NCI-H774 (cell line): ENCODE results near the gene SMYD3.
"Not testable (repeated sequence)": the region's sequence is repeated elsewhere in the genome, so short reads cannot be mapped to it uniquely, and the experiment has no call there.

Source experiments
- DNase-seq: peaks from one replicate; lab custom pipeline; 2025; lab: John Stamatoyannopoulos, UW

Gene SMYD3

DNA sequence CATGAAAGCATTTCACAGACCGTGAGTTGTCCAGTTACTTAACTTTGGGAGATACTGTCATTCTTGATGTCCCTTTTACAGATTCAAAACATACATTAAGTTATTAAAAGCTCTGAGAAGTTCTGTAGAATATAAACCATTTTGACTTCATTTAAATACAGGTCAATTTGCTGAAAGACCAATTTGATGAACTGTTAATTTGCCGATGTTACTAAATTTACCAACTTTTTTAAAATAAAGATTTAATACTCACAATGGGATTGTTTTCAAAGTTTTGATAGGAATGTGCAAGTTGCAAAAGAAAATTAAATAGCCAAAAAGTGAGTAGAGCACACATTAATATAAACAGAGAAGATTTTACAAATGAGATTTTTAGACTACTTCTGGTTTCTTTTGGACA lies 666.1 kb downstream of the SMYD3 start:
- DNase-seq, result no peak

GRCh38 chr1:245837718-245838117 lies 669.4 kb downstream of the SMYD3 start:
- no peak for DNase-seq

DNA sequence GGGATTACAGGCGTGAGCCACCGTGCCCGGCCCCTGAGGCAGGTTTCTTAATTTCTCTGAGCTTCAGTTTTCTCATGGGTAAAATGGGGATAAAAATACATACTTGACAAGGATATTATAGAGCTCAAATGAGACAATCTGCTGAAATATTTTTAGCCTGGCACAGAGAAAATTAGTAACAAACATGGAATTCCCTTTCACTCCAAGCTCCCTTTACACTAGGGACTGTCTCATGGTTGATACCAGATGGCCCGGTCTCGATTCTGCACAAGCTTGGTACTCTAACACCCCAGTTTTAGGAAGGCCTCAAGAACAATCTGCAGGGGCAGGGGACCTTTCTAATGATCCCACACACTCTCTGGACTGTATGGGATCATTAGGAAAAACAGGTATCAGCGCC lies 671.7 kb downstream of the SMYD3 start:
- no peak for DNase-seq

GRCh38 chr1:245834002-245834401 lies 673.1 kb downstream of the SMYD3 start:
- DNase-seq, result no peak

- no peak for DNase-seq
Measured at GRCh38 chr1:245832771-245833527, 674.1 kb downstream of the SMYD3 start.

DNA sequence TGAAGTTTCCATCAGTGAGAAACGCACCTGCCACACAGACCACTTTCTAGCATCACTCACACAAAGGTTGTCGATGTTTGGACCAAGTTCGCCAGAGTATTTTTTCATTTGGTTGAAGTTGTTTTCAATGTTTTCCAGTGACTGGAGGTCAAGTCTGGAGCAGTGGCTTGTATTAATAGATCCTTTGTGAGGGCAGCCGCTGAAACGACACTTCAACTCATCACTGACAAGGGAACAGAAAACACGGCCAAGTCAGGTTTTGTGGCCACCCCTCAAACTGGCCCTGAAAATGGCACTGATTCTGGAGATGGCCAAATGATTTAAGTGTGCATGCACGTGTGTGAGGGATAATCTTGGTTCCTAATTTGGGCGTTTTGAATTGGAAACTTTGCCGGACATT lies 675.6 kb downstream of the SMYD3 start:
- no peak for DNase-seq

DNA sequence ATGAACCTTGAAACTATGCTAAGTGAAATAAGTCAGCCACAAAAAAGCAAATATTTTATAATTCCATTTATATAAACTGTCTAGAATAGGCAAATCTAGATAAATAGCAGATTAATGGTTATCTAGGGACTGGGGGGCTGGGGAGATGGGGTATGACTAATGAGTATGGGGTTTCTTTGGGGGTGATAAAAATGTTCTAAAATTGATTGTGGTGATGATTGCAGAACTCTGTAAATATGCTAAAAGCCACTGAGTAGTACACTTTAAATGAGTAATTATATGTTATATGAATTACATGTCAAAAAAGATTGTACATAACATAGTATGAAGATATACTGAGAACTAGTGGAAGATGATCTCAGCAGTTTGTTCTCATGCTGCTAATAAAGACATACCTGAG lies 677.3 kb downstream of the SMYD3 start:
- DNase-seq, result no peak

DNA sequence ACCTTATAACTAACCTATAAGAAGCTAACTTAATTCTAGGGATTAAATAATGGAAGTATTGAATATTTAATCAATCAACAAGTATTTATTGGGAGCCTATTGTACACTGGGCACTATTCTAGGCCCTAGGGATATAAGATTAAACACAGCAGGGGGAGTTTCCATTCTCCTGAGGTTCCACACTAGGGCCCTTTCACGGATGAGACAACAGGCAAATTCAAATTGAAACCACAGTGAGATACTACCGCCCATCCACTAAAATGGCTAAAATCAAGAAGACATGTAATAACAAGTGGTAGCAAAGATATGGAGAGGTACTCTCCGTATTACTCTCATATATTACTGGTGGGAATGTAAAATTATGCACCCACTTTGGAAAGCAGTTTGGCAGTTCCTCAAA lies 677.9 kb downstream of the SMYD3 start:
- DNase-seq, result no peak

DNA sequence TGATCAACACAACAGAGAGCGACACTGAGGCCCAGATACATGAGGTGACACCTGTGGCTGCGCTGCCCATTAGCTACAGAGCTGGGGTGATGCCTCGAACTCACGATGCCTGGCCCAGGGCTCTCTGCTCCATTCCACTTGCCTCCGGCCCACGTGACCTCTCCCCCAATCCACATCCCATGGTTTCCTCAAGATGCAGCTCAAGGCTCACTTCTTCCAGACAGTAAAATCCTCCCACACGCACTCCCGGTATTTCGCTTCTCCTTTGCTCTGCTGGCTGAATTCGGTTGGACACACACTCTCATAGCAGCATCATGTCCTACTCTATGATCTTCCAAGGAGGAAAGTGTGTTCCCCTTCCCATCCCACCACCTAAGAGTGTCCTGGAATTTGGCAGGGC lies 679.8 kb downstream of the SMYD3 start:
- DNase-seq, result no peak

GRCh38 chr1:245825128-245825901 lies 681.8 kb downstream of the SMYD3 start:
- DNase-seq, result no peak

DNA sequence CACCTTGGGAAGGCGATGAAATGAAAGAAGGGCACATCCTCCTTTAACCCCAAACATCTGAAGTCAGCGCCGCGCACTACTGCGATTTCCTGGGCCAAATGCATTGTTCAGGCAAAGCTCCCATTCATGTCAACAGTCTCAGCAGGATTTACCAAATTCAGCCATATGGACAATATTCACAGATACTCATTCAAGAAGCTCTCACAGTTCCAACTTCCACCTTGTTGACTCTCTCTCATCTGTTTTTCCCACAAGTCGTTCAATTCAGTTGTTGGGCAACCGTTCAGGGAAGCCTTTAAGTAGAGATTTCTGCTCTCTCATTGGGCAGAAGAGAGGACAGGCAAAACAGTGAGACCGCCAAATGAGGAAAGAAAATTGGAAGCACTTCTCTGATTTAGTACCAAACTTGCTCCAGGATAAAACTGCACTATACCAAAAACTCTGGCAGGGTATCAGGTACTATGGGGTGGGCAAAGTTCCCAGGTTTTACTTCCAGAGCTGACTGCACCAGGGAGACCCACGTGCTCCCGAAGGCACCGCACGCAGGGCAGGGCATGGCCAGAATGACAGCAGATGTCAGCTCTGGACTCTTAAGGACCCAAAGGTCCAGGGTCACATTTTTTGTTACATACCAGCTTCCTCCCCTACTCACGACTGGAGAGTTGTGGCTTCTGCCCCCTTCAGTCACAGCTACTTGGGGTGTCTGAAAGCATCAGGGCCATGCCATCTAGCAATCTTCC lies 683.5 kb downstream of the SMYD3 start:
- no peak for DNase-seq

DNA sequence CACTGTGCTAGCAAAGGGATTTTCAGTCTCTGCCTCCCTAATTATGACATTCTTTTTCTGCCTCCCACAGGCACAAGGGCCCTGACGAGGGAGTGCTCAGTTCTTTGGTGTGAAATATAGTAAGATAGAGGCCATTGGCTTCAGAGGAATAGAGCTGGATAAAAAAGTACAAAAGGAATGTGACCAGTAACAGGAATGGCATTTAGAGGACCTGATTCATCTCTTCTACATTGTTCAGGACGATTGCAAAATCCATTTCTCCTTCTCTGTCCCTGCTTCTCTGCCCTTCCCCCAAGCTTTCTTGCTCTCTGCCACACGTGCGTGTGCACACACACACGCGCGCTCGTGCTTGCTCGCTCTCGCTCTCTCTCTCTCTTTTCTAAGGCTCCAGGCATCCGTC lies 684.1 kb downstream of the SMYD3 start:
- no peak for DNase-seq

GRCh38 chr1:245818363-245818762 lies 688.7 kb downstream of the SMYD3 start:
- not testable (repeated sequence) for DNase-seq

GRCh38 chr1:245816496-245816895 lies 690.6 kb downstream of the SMYD3 start:
- not testable (repeated sequence) for DNase-seq

DNA sequence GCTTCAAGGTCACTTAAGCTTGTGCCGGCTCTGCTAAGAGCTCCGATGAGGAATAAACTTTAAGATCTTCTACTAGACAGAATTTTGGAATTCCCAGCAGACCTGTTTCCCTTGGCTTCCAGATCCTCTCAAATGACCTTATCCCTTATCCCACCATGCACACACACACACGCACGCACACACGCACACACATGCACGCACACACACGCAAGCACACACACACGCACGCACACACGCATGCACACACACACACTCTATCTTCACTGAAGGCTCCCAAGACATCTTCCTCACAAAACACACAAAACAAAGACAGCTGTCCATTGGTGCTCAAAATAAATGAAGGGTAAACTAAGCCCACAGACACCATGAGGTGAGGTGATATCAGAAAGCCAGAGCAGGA lies 692.4 kb downstream of the SMYD3 start:
- DNase-seq, result no peak

- no peak for DNase-seq
Measured at GRCh38 chr1:245812278-245812677, 694.8 kb downstream of the SMYD3 start.

GRCh38 chr1:245810789-245811337 lies 696.2 kb downstream of the SMYD3 start:
- peak; percentile 52 for DNase-seq

DNA sequence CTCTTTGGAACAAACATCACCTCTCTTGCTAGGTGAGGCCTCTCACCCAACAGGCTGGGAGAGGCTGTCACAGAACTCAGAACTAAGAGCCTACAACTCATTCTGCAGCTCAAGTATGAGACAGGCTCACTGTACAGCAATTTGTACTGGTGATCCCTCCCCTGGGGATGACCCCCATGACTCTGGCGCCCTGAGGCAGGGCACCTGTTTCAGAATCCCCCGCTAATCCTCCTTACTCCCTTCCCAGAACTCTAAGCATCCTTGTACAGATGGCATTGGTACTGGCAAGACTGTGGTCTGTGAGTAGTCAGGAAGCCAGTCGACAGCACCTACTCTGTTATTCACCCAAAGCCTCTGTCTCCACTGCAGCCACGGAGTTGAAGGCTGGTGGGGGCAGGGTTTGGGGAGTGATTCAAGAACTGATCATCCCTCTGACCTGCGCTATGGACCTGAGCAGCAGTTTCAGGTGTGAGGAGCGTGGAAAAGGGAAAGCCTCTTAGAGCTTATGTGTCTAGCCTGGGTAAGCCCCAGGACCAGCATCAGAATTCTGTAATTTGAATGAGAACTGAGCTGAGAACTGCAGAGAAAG lies 696.8 kb downstream of the SMYD3 start:
- no peak for DNase-seq

DNA sequence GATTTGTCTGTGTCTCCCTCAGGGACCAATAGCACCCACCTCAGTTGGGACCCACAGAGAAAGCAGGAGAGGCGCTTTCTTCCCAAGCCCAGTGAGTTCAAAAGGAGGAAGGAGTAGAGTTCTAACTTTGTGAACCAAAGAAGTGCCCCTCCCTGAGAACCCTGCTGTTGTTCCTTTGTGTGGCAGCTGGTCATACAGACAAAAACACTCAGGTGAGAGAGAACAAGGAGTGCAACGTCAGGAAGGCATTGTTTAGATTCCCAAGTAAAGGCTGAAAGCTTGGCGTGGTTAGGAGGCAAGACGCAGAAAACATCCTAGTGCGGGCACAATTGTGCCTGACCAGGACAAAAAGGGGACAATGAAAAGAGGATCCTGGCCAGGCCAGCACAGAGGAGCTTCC lies 697.7 kb downstream of the SMYD3 start:
- DNase-seq, result peak; percentile 7

GRCh38 chr1:245807954-245808719 lies 698.9 kb downstream of the SMYD3 start:
- no peak for DNase-seq

DNA sequence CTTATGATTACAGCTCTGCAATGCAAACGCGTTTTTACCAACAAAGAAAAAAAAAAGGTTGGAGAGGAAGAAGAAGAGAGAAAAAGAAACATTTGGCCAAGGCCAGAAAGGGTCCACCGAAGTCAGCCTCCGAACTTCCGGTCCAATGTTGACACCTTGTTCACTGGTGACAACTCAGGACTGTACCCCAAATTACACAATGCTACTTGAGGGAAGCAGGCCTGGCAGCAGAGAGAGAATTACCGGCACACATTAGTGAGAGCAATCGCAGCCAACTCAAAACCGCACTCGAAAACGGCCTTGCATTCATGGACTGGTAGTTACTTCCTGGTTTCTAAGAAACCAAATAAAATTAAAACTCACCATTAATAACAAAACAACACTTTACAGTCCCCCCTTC lies 699.8 kb downstream of the SMYD3 start:
- peak; percentile 29 for DNase-seq
